Measurements from ENCODE around the gene RRP1B. TPM values are rescaled to one million over a fixed set of nuclear protein-coding genes. Genes with fewer than 3 reads are reported as not detected.
"Not testable (repeated sequence)": the region's sequence is repeated elsewhere in the genome, so short reads cannot be mapped to it uniquely, and the experiment has no call there.

Gene RRP1B
- total and polyA plus RNA-seq, 2 of the 13 experiments (the other 11 are each of a cell fraction or from before 2014, with no cell fraction given) = 16.3 to 46.2 TPM

GRCh38 chr21:43712268-43712942 is 53.0 kb downstream of the RRP1B start (continued):
- TF ChIP-seq PHF21A (CRISPR knock-in tag; IDR thresholded peaks at IDR 0.05) (0 out of 2 replicates have a peak, but pooled peaks have one; percentile 55), KMT2A (CRISPR knock-in tag; IDR thresholded peaks at IDR 0.05) (no peak), JUN (CRISPR knock-in tag; IDR thresholded peaks at IDR 0.05) (no peak), HIC2 (CRISPR knock-in tag; IDR thresholded peaks at IDR 0.05; ENCODE audit: low read depth) (0 out of 2 replicates have a peak, but pooled peaks have one; percentile 28)

GRCh38 chr21:43713123-43713522 is 53.8 kb downstream of the RRP1B start:
- H3K9me3 ChIP-seq (ENCODE audit: low read length); H3K4me2 ChIP-seq (ENCODE audit: low read depth, low read length); H3K79me2 ChIP-seq (ENCODE audit: insufficient read depth, low read length); FAIRE-seq; H3K4me3 ChIP-seq (replicated peaks in 1 of 3; ENCODE audit: insufficient read depth in 1 of 3, low read depth in 2 of 3, low read length in 3 of 3); H2AFZ ChIP-seq (ENCODE audit: low read length); BruUV-seq (replicated peaks); H3K27ac ChIP-seq (ENCODE audit: extremely low read length, insufficient read depth, low read length); H4K20me1 ChIP-seq (ENCODE audit: insufficient read depth, low read length); ATAC-seq; H3K9ac ChIP-seq (ENCODE audit: insufficient read depth, low read depth, low read length); CTCF ChIA-PET (ENCODE audit: low intra/inter-chr PET ratio, low total read pairs); DNase-seq (ENCODE audit: low spot score); intact Hi-C loops (cut with micrococcal nuclease; ENCODE audit: unreplicated experiment); in situ Hi-C loops (cut with HindIII; ENCODE audit: extremely low pct_ligation_motif_present, low pct_unique_long_range_greater_than_20kb); H3K36me3 ChIP-seq (replicated peaks in 1 of 2; ENCODE audit: control insufficient read depth in 1 of 2, insufficient read depth in 2 of 2, low read length in 2 of 2): not testable (repeated sequence)
- Histone ChIP-seq H3K27me3 (ENCODE audit: control insufficient read depth in 1 of 2, insufficient read depth in 2 of 2, low read length in 2 of 2) (peaks cover 2 to 11% of the 10 kb centered on the region in 2 experiments; a peak in 3 of 5 replicates), H3K4me1 (ENCODE audit: insufficient read depth, low read length) (peaks cover 52% of the 10 kb centered on the region)
- WGBS (ENCODE audit: low lambda C conversion rate) = 79% methylated on average over 6 of the region's 6 CpGs
- POLR2A ChIA-PET = interaction anchor here (2.2 kb wide), 1 partner anchor 15 kb away, joined by 8 read pairs; no protein-coding TSS in a partner anchor
